NT2/D1 (cell line): ENCODE data around the gene POLR2J3.
"Not testable (repeated sequence)": the region's sequence is repeated elsewhere in the genome, so short reads cannot be mapped to it uniquely, and the experiment has no call there.

Experiments
- SUZ12 ChIP-seq: IDR thresholded peaks from 2 replicates; pipeline ENCODE4 v1.6.1; 2011; ENCODE audit not compliant: insufficient read length, insufficient read depth; ENCODE audit errors: extremely low read depth
- YY1 ChIP-seq: IDR thresholded peaks from 2 replicates; pipeline ENCODE4 v1.6.1; 2011; ENCODE audit not compliant: insufficient read length, insufficient read depth
- ZNF274 ChIP-seq: IDR thresholded peaks from 2 replicates; pipeline ENCODE4 v1.6.1; 2011; ENCODE audit warnings: mild to moderate bottlenecking, low read depth, low read length

- not testable (repeated sequence) for TF ChIP-seq YY1, ZNF274, SUZ12
These were observed 38.1 kb upstream of the POLR2J3 start for GRCh38 chr7:102610441-102610840.
